ENCODE data around the gene GRK6.
A peak's percentile ranks its signal among the peaks of the same experiment; 100 is the strongest.
"Not testable (repeated sequence)": the region's sequence is repeated elsewhere in the genome, so short reads cannot be mapped to it uniquely, and the experiment has no call there.

GRK6 gene

GRCh38 chr5:177397875-177398390, 28.5 kb upstream of the GRK6 start:
- no peak for DNase-seq (ENCODE audit: low read depth in 3 of 3)

GRCh38 chr5:177399997-177400868, 26.2 kb upstream of the GRK6 start, which contains the start of gene PFN3:
Gene PFN3 (minus strand): TSS chr5:177400661. CDS start chr5:177400576, 85 bp downstream.
- DNase-seq (ENCODE audit: low read depth in 3 of 3), result no peak

GRCh38 chr5:177402271-177403043, 24.0 kb upstream of the GRK6 start:
- DNase-seq (ENCODE audit: low read depth in 3 of 3), result peak in 2 of 3 experiments; percentile 43 to 56

GRCh38 chr5:177403102-177403791, 23.2 kb upstream of the GRK6 start:
- peak in 1 of 3 experiments; percentile 29 for DNase-seq (ENCODE audit: low read depth in 3 of 3)

- peak; percentile 68 to 80 (median 72) for DNase-seq (ENCODE audit: low read depth in 3 of 3)
Observed at GRCh38 chr5:177403792-177404640, 22.5 kb upstream of the GRK6 start.

- DNase-seq (ENCODE audit: low read depth in 3 of 3), result no peak
Observed at GRCh38 chr5:177404641-177405179, 21.8 kb upstream of the GRK6 start.

GRCh38 chr5:177405312-177405711, 21.2 kb upstream of the GRK6 start:
- DNase-seq (ENCODE audit: low read depth in 3 of 3), result no peak

- no peak for DNase-seq (ENCODE audit: low read depth in 3 of 3)
Observed at GRCh38 chr5:177405805-177406204, 20.7 kb upstream of the GRK6 start.

GRCh38 chr5:177409043-177409801, 17.3 kb upstream of the GRK6 start, which contains the start of gene F12:
Gene F12 (minus strand): TSS chr5:177409564. CDS start chr5:177409527, 37 bp downstream.
- no peak for DNase-seq (ENCODE audit: low read depth in 3 of 3)

GRCh38 chr5:177410575-177410974, 15.9 kb upstream of the GRK6 start:
- DNase-seq (ENCODE audit: low read depth in 3 of 3), result no peak

- DNase-seq (ENCODE audit: low read depth in 3 of 3), result no peak
Observed at GRCh38 chr5:177412603-177413233, 13.8 kb upstream of the GRK6 start.

GRCh38 chr5:177414481-177414880, 12.0 kb upstream of the GRK6 start:
- DNase-seq (ENCODE audit: low read depth in 3 of 3), result no peak

GRCh38 chr5:177417081-177417480, 9.4 kb upstream of the GRK6 start:
- DNase-seq (ENCODE audit: low read depth in 3 of 3), result not testable (repeated sequence)

GRCh38 chr5:177419046-177419445, 7.4 kb upstream of the GRK6 start:
- DNase-seq (ENCODE audit: low read depth in 3 of 3), result no peak

- DNase-seq (ENCODE audit: low read depth in 3 of 3), result not testable (repeated sequence)
Observed at GRCh38 chr5:177420472-177420871, 6.0 kb upstream of the GRK6 start.

GRCh38 chr5:177421062-177421798, 5.2 kb upstream of the GRK6 start:
- no peak for DNase-seq (ENCODE audit: low read depth in 3 of 3)

GRCh38 chr5:177423671-177424070, 2.8 kb upstream of the GRK6 start:
- no peak for DNase-seq (ENCODE audit: low read depth in 3 of 3)

- DNase-seq (ENCODE audit: low read depth in 3 of 3), result no peak
Observed at GRCh38 chr5:177425196-177425800, 1.2 kb upstream of the GRK6 start.

Measured in stimulated activated CD4-positive, alpha-beta T cell treated with anti-CD3 and anti-CD28 coated beads, TNF-alpha, amount 100 ng/mL, for 4 hours (primary cell).